Neuron (in vitro differentiated cells): ENCODE data around the gene POP4.

Experiments used
- H2AFZ ChIP-seq: one replicate; pipeline ENCODE4 v1.6.1; 2013; ENCODE audit warnings: low read depth, mild to moderate bottlenecking, inconsistent platforms, low read length, moderate library complexity
- H3K27me3 ChIP-seq: one replicate; pipeline ENCODE4 v1.6.1; 2013; ENCODE audit warnings: low read length; ENCODE audit not compliant: insufficient read depth
- H3K36me3 ChIP-seq: one replicate; pipeline ENCODE4 v1.6.1; 2013; ENCODE audit warnings: low read length; ENCODE audit not compliant: insufficient read depth
- H3K4me1 ChIP-seq: one replicate; pipeline ENCODE4 v1.6.1; 2013; ENCODE audit warnings: low read length; ENCODE audit not compliant: insufficient read depth
- H3K4me3 ChIP-seq: 2 replicates; pipeline ENCODE4 v1.5.1; 2013; ENCODE audit warnings: mild to moderate bottlenecking, low read length, moderate library complexity
- H3K9me3 ChIP-seq: one replicate; pipeline ENCODE4 v1.6.1; 2013; ENCODE audit warnings: low read length

Gene POP4

DNA sequence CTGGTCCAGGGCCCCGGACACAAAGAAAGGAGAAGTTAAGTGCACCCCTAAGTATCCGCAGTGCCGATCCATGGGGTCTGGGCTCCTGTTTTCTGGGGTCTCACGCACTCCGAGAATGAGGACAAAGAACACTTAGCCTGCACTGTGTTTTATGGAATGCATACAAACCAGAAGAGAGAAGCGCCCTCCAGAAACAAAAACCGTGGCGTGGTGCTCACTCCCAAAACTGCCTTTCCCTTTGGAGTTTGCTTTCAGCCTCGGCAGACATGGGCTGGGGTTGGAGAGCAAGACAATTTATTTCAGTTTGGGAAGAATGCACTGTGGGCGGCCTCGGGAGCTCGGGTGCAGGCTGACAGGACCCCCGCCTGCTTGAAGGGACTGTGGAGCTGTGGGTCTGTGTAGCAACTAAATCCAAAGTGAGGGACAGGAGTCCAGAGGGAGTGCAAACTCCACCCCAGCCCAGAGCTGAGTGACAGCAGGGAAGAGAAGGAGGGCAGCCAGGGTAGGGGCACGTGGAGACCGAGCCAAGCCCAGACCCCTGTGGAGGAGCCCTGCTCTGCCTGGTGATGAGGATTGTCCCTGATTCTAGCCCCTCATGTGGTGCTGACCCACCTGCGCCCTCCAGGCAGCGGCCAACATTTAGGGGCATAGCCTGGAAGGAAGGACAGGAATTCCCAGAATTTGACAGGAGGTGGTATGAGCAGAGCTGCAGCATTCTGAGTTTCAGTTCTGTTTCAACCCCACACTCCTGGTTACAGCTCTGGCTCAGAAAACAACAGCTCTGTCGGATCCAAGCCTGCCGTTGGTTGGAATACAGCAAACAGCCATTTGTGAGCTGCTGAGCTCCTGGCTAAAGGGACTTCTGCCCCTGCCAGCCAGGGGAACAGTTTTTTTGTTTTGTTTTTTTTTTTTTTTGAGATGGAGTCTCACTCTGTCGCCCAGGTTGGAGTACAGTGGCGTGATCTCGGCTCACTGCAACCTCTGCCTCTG is 37.8 kb upstream of the POP4 start:
- Histone ChIP-seq H3K4me1 (no peaks in the 10 kb centered on the region), H2AFZ (no peak overlapping the region), H3K9me3 (no peaks in the 10 kb centered on the region), H3K4me3 (no peak overlapping the region), H3K27me3 (peaks cover 17% of the 10 kb centered on the region), H3K36me3 (no peaks in the 10 kb centered on the region)

- H3K27me3 ChIP-seq = peaks cover 18% of the 10 kb centered on the region
- H2AFZ ChIP-seq = no peak overlapping the region
- no peaks in the 10 kb centered on the region for H3K36me3 ChIP-seq
- no peaks in the 10 kb centered on the region for H3K4me1 ChIP-seq
- H3K9me3 ChIP-seq = no peaks in the 10 kb centered on the region
- H3K4me3 ChIP-seq = no peak overlapping the region
Measured at GRCh38 chr19:29569038-29569911, 36.8 kb upstream of the POP4 start.

DNA sequence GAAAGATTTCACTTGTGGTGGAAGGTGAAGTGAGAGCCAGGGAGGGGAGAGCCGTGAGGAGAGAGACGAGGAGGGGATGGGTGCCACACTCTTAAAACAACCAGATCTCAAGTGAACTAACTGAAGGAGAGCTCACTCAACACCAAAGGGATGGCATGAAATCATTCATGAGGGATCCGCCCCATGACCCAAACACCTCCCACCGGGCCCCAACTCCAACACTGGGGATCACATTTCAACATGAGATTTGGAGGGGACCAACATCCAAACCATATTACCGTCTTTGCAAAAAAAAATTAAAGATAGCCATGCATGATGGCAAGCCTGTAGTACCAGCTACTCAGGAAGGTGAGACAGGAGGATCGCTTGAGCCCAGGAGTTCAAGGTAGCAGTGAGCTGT is 34.9 kb upstream of the POP4 start:
- no peaks in the 10 kb centered on the region for H3K36me3 ChIP-seq
- no peak overlapping the region for H3K4me3 ChIP-seq
- no peak overlapping the region for H2AFZ ChIP-seq
- H3K27me3 ChIP-seq = peaks cover 26% of the 10 kb centered on the region
- no peaks in the 10 kb centered on the region for H3K4me1 ChIP-seq
- no peaks in the 10 kb centered on the region for H3K9me3 ChIP-seq

DNA sequence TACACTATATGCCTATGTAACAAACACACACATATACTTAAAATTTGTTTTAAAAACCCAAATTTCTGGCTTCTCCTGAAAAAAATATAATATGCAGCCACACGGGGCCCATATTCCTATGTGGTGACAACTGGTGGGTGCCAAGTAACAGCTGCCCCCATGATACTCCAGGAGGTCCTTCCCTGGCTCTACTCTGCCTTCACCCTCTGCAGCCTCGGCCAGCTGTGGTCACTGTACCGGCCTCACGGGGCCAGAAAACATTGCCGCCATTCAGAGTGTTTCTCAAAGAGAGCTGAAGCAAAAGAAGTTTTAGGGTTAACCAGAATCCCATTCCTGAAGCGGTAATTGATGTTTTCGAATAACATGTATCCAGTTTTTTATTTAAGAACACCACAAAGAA is 32.6 kb upstream of the POP4 start:
- Histone ChIP-seq H3K4me3 (no peak overlapping the region), H3K27me3 (peaks cover 37% of the 10 kb centered on the region), H3K36me3 (no peaks in the 10 kb centered on the region)

GRCh38 chr19:29574510-29574909 is 31.6 kb upstream of the POP4 start:
- Histone ChIP-seq H3K36me3 (no peaks in the 10 kb centered on the region), H3K9me3 (no peaks in the 10 kb centered on the region), H2AFZ (no peak overlapping the region), H3K4me3 (no peak overlapping the region), H3K27me3 (peaks cover 32% of the 10 kb centered on the region), H3K4me1 (no peaks in the 10 kb centered on the region)

More for the DNA sequence above, 32.6 kb upstream of the POP4 start:
- Histone ChIP-seq H2AFZ (no peak overlapping the region), H3K4me1 (no peaks in the 10 kb centered on the region), H3K9me3 (no peaks in the 10 kb centered on the region)

DNA sequence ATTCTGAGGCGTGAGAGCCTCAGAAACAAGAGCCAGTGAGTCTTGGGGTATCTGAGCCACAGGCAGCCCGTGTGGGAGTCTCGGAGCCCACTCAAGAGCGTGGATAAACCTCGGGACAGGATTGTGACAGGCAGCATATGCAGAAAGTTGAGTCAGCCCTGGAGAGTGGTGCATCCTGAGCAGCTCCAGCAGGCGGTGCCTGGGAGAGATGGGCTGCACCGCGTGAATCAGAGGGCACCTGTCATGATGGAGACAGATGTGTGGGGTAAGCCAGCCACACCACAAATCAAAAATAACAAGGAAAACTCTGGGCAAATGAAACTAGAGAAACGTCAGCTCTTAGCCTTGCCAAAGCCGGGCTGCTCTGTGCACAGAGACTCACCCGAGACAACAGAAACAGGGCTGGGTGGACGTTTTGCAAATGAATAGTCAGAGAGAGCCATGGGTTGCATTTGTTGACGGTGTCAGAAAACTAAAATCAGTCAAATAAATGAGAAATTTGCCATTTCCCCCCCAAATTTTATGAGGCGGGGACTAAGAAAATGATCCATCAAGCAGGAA is 30.0 kb upstream of the POP4 start:
- H2AFZ ChIP-seq = no peak overlapping the region
- H3K36me3 ChIP-seq = no peaks in the 10 kb centered on the region
- peaks cover 32% of the 10 kb centered on the region for H3K27me3 ChIP-seq
- H3K4me3 ChIP-seq = no peak overlapping the region
- H3K9me3 ChIP-seq = no peaks in the 10 kb centered on the region
- no peaks in the 10 kb centered on the region for H3K4me1 ChIP-seq

GRCh38 chr19:29576761-29577648 is 29.1 kb upstream of the POP4 start:
- no peak overlapping the region for H3K4me3 ChIP-seq
- no peak overlapping the region for H2AFZ ChIP-seq
- no peaks in the 10 kb centered on the region for H3K9me3 ChIP-seq
- H3K4me1 ChIP-seq = no peaks in the 10 kb centered on the region
- no peaks in the 10 kb centered on the region for H3K36me3 ChIP-seq
- H3K27me3 ChIP-seq = peaks cover 32% of the 10 kb centered on the region

DNA sequence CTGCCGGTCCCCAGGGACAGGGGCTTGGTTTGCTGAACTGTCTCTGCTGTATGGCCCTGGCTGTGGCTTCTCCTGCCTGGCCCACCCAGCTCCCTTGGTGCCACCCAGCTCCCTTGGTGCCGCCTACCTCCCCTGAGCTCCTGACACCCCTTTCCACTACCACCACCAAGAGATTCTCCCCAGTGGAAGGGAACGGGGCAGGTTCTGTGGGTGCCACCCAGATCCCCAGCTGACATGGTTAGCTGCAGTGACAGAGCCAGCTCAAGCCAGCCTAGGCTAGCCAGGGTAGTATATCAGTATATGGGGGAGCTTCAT is 28.5 kb upstream of the POP4 start:
- Histone ChIP-seq H3K4me1 (no peaks in the 10 kb centered on the region), H3K9me3 (no peaks in the 10 kb centered on the region), H3K27me3 (peaks cover 32% of the 10 kb centered on the region)

DNA sequence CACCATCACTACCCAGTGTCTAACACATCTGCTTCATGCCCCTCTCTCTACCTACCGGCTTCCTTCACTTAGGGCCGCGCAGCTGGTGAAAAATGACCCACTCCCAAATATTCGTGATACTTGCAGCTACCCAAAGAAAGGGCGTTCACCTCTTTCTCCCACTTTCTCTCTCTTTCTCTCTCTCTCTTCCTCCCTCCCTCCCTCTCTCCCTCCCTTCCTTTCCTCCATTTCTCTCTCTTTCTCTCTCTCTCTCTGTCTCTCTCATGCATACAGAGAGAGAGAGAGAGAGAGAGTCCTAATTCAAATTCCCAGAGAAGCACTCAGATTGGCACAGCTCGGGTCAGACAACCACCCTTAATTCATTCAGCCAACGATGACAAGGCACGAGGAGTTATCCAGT is 27.7 kb upstream of the POP4 start:
- no peaks in the 10 kb centered on the region for H3K4me1 ChIP-seq
- peaks cover 28% of the 10 kb centered on the region for H3K27me3 ChIP-seq
- no peaks in the 10 kb centered on the region for H3K9me3 ChIP-seq
- no peaks in the 10 kb centered on the region for H3K36me3 ChIP-seq
- H3K4me3 ChIP-seq = no peak overlapping the region
- H2AFZ ChIP-seq = no peak overlapping the region

More for the DNA sequence above, 28.5 kb upstream of the POP4 start:
- no peak overlapping the region for H3K4me3 ChIP-seq
- H2AFZ ChIP-seq = no peak overlapping the region
- H3K36me3 ChIP-seq = no peaks in the 10 kb centered on the region

- Histone ChIP-seq H3K27me3 (peaks cover 26% of the 10 kb centered on the region), H3K9me3 (no peaks in the 10 kb centered on the region), H3K36me3 (no peaks in the 10 kb centered on the region), H3K4me3 (no peak overlapping the region), H2AFZ (no peak overlapping the region), H3K4me1 (no peaks in the 10 kb centered on the region)
Measured at GRCh38 chr19:29579308-29579910, 26.7 kb upstream of the POP4 start.

DNA sequence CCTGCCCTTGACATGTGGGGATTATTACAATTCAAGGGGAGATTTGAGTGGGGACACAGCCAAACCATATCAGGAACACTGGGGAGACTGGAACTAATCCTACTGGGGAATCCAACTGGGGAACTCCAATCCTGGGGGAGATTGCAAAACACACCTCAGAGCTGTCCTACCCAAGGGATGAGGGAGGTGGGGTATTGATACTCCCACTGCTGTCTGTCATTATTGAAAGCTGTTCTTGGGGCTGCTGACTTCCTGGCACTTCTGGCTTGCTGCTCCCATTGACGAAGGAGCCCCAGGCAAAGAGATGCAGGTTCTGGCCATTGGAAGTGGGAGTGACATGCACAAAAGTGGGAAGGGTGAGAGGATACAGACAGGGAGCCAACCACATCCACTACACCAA is 24.7 kb upstream of the POP4 start:
- H3K4me1 ChIP-seq = no peaks in the 10 kb centered on the region
- no peak overlapping the region for H2AFZ ChIP-seq
- no peaks in the 10 kb centered on the region for H3K9me3 ChIP-seq
- H3K4me3 ChIP-seq = no peak overlapping the region
- no peaks in the 10 kb centered on the region for H3K36me3 ChIP-seq
- peaks cover 13% of the 10 kb centered on the region for H3K27me3 ChIP-seq
